ENCODE results near the gene THY1.
"Not testable (repeated sequence)": the region's sequence is repeated elsewhere in the genome, so short reads cannot be mapped to it uniquely, and the experiment has no call there.

Gene THY1

DNA sequence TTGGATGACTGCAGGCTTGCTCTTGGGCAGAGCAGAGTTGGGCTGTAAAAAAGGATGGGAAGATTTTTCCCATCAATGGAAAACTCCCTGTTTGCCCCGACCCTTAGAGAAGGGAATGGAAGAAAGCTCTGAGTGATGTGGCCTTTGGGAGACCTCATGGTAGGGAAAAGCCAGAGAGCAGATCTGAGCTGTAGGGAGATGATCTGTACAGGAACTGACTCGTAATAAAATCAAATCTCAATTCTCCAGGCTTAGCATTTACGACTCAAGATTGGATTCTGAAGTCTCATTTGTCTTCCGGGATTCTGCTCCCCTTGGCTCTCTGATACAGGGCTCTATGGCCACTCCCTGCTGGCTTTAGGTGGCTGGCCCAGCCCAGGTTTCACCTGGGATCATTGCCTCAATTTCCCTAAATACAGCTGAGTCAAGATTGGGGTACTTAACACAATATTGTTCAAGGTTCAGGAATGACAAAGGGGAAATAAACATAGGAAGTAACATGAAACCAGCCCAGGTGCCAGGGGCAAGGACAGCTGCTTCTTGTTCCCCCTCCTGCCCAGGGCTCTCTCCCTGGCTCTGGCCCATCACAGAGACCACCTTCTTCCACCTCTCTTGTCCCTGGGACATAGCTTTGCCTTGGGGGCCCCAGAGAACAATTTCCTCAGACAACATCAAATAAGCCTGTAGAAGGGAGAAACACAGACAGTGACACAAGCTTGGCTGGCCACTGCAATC, 38.4 kb upstream of the THY1 start:
- no peak for TF ChIP-seq CTCF (IDR thresholded peaks at IDR 0.05; ENCODE audit: insufficient read depth, low read depth, low read length, missing control alignments)
- no peak overlapping the region for H3K4me3 ChIP-seq (ENCODE audit: low read length)
- no peak for DNase-seq (ENCODE audit: low read depth)

DNA sequence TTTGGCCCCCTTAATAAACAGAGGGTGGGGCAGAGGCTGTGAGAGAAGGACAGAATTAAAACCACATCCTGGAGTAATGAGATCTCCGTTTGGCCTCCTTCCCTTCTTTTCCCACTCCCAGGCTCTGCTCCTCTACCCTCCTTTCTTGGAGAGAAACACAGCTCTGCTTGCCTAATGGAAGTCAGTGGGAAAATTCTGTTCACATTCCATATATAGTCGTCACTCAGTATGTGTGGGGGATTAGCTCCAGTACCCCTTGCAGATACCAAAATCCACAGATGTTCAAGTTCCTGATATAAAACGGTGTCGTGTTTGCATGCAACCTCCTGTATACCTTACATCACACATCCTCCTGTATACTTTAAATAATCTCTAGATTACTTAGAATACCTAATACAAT, 37.6 kb upstream of the THY1 start:
- no peak for TF ChIP-seq CTCF (IDR thresholded peaks at IDR 0.05; ENCODE audit: insufficient read depth, low read depth, low read length, missing control alignments)

DNA sequence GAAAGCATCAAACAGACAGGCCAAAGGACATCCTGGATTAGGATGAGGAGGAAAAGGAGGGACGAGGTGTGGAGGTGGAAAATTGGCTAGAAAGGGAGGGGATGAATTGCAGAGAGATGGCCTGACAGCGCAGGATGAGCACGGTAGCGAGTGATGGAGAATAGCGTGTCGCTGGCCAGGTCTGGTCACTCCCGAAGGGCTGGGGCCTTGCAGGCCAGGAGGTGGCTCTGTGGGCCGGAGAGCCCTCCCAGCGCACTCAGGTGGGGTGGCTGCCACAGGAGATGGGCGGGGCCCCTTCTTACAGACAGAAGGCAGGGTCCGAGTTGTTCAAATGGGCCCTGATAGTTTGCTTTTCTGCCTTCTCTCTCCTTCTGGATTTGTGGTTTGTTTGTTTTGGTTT, 37.1 kb upstream of the THY1 start:
- TF ChIP-seq CTCF (IDR thresholded peaks at IDR 0.05; ENCODE audit: insufficient read depth, low read depth, low read length, missing control alignments): no peak
- H3K4me3 ChIP-seq (ENCODE audit: low read length): no peak overlapping the region
- DNase-seq (ENCODE audit: low read depth): no peak

More for the DNA sequence above, 37.6 kb upstream of the THY1 start:
- no peak for DNase-seq (ENCODE audit: low read depth)
- no peak overlapping the region for H3K4me3 ChIP-seq (ENCODE audit: low read length)

GRCh38 chr11:119459293-119459976, 36.5 kb upstream of the THY1 start:
- TF ChIP-seq CTCF (IDR thresholded peaks at IDR 0.05; ENCODE audit: insufficient read depth, low read depth, low read length, missing control alignments): no peak
- no peak overlapping the region for H3K4me3 ChIP-seq (ENCODE audit: low read length)
- no peak for DNase-seq (ENCODE audit: low read depth)

- DNase-seq (ENCODE audit: low read depth); H3K4me3 ChIP-seq (ENCODE audit: low read length): not testable (repeated sequence)
Measured at GRCh38 chr11:119455708-119456107, 32.7 kb upstream of the THY1 start.

DNA sequence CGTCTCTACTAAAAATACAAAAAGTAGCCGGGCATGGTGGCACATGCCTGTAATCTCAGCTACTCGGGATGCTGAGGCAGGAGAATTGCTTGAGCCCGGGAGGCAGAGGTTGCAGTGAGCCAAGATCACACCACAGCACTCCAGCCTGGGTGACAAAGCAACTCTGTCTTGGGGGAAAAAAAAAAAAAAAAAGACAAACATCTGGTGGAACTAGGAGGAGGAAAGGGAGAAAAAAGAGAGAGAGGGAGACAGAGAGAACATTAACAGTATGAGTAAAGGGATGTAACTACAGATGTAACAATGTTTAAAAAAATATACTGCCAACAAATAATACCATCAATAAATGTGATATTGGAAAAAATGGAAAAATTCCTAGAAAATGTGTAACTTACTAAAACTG, 32.3 kb upstream of the THY1 start:
- not testable (repeated sequence) for H3K4me3 ChIP-seq (ENCODE audit: low read length); DNase-seq (ENCODE audit: low read depth)

DNA sequence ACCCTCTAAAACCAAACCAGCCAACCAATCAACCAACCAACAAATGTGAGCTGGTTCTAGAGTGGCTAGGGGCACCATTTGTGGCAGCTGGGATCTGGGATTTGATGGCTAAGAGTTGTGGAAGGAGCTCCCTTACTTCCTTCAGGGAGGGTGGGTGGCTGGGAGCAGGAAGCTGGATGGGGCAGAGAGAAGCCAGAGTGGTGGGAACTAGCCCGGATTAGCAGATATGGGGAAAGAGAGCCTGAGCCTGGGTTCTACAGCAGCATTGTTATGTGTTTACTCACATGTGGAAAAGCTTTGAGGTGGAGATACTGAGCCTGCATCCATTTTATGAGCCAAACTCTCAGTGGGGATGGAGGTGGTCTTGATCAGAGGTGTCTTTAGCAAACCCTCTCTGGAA, 30.9 kb upstream of the THY1 start:
- no peak for TF ChIP-seq CTCF (IDR thresholded peaks at IDR 0.05; ENCODE audit: insufficient read depth, low read depth, low read length, missing control alignments)
- no peak overlapping the region for H3K4me3 ChIP-seq (ENCODE audit: low read length)
- DNase-seq (ENCODE audit: low read depth): no peak

Data from epithelial cell of esophagus (primary cell).